IMR-90 (cell line): ENCODE data around the gene ZFYVE28. TPM values are rescaled to one million over a fixed set of nuclear protein-coding genes. Genes with fewer than 3 reads are reported as not detected.

ENCODE experiments used
- ATAC-seq: fragments of 200-7000 bp; cut with Tn5 transposase; 2 replicates; pipeline ENCODE4 v1.9.1; 2020; ENCODE audit warnings: low read depth, mild to moderate bottlenecking, moderate library complexity
- BruUV-seq: library from RNA; stranded (reverse); fragments of 400-500 nt; replicated peaks from 2 replicates; lab custom pipeline; 2021; lab: Mats Ljungman, UMichigan
- CTCF ChIA-PET: fragments of 300-600 bp; formaldehyde crosslinking; extraction: SDS; loops from one replicate; lab custom pipeline; 2021; ENCODE audit warnings: antibody characterized with exemption; lab: Yijun Ruan, JAX
- POLR2A ChIA-PET: fragments of 300-600 bp; sonication (Branson Sonifier 250); formaldehyde crosslinking; loops from one replicate; lab custom pipeline; 2022; ENCODE audit warnings: antibody characterized with exemption; ENCODE audit not compliant: unreplicated experiment; lab: Charles Lee
- DNase-seq: peaks from one replicate; pipeline ENCODE4 v3.0.0; 2013
- H2AFZ ChIP-seq: replicated peaks from 2 replicates; pipeline ENCODE3; 2013; ENCODE audit warnings: low read length, mild to moderate bottlenecking; ENCODE audit not compliant: poor library complexity
- H2AK5ac ChIP-seq: 2 replicates; pipeline ENCODE4 v1.6.1; 2013; ENCODE audit warnings: low read depth, low read length, inconsistent platforms
- H2AK9ac ChIP-seq: replicated peaks from 2 replicates; pipeline ENCODE3; 2013; ENCODE audit warnings: mild to moderate bottlenecking, low read depth, low read length, moderate library complexity; ENCODE audit not compliant: poor library complexity
- H2BK120ac ChIP-seq: 2 replicates; pipeline ENCODE4 v1.6.1; 2013; ENCODE audit warnings: low read depth, low read length, inconsistent platforms
- H2BK15ac ChIP-seq: 3 replicates; pipeline ENCODE4 v1.6.1; 2013; ENCODE audit warnings: low read depth, low read length, inconsistent platforms
- H2BK20ac ChIP-seq: 2 replicates; pipeline ENCODE4 v1.6.1; 2013; ENCODE audit warnings: low read depth, mild to moderate bottlenecking, inconsistent platforms, low read length, moderate library complexity
- H2BK5ac ChIP-seq: 2 replicates; pipeline ENCODE4 v1.6.1; 2013; ENCODE audit warnings: mild to moderate bottlenecking, low read depth, low read length, inconsistent platforms; ENCODE audit not compliant: poor library complexity, severe bottlenecking
- H3K14ac ChIP-seq: replicated peaks from 2 replicates; pipeline ENCODE4 v1.6.1; 2013; ENCODE audit warnings: low read depth, low read length, inconsistent platforms
- H3K18ac ChIP-seq: 2 replicates; pipeline ENCODE4 v1.6.1; 2013; ENCODE audit warnings: low read depth, low read length, control low read depth
- H3K23ac ChIP-seq: 2 replicates; pipeline ENCODE4 v1.6.1; 2013; ENCODE audit warnings: low read depth, low read length, inconsistent platforms
- H3K27ac ChIP-seq: 2 replicates; pipeline ENCODE4 v1.5.1; 2013; ENCODE audit warnings: mild to moderate bottlenecking, control low read depth, low read length; ENCODE audit not compliant: insufficient read depth
- H3K27me3 ChIP-seq: 2 replicates; pipeline ENCODE4 v1.6.1; 2013; ENCODE audit warnings: low read length; ENCODE audit not compliant: control insufficient read depth, insufficient read depth
- H3K36me3 ChIP-seq: 2 replicates; pipeline ENCODE4 v1.6.1; 2013; ENCODE audit warnings: low read length, mixed read lengths; ENCODE audit not compliant: control insufficient read depth, insufficient read depth
- H3K4ac ChIP-seq: 2 replicates; pipeline ENCODE4 v1.6.1; 2013; ENCODE audit warnings: low read depth, low read length, inconsistent platforms
- H3K4me1 ChIP-seq: 2 replicates; pipeline ENCODE4 v1.6.1; 2013; ENCODE audit warnings: low read length, mixed read lengths; ENCODE audit not compliant: control insufficient read depth, insufficient read depth
- H3K4me2 ChIP-seq: 2 replicates; pipeline ENCODE4 v1.6.1; 2013; ENCODE audit warnings: low read depth, mild to moderate bottlenecking, control low read depth, low read length, moderate library complexity
- H3K4me3 ChIP-seq: 2 replicates; pipeline ENCODE4 v1.5.1; 2013; ENCODE audit warnings: low read depth, mild to moderate bottlenecking, control low read depth, low read length, moderate library complexity; ENCODE audit not compliant: insufficient read depth
- H3K56ac ChIP-seq: 2 replicates; pipeline ENCODE4 v1.6.1; 2013; ENCODE audit warnings: low read length, inconsistent platforms; ENCODE audit not compliant: insufficient read depth; ENCODE audit errors: extremely low read depth
- H3K79me1 ChIP-seq, 2 experiments: 2 replicates each; pipeline ENCODE4 v1.6.1; 2013; ENCODE audit warnings: low read length in 2 of 2, inconsistent platforms in 1 of 2, low read depth in 1 of 2
- H3K9ac ChIP-seq: 2 replicates; pipeline ENCODE4 v1.6.1; 2013; ENCODE audit warnings: low read depth, low read length, control low read depth
- H3K9me1 ChIP-seq: 2 replicates; pipeline ENCODE4 v1.6.1; 2013; ENCODE audit warnings: low read length, inconsistent platforms; ENCODE audit not compliant: insufficient read depth
- H3K9me3 ChIP-seq: 2 replicates; pipeline ENCODE4 v1.6.1; 2013; ENCODE audit warnings: low read length; ENCODE audit not compliant: control insufficient read depth, insufficient read depth
- H4K20me1 ChIP-seq: 2 replicates; pipeline ENCODE4 v1.6.1; 2013; ENCODE audit warnings: low read length, inconsistent platforms; ENCODE audit not compliant: insufficient read depth
- H4K5ac ChIP-seq: 2 replicates; pipeline ENCODE4 v1.6.1; 2013; ENCODE audit warnings: mild to moderate bottlenecking, low read depth, low read length, control low read depth
- H4K8ac ChIP-seq, 2 experiments: 2 replicates each; pipeline ENCODE4 v1.6.1; 2013; ENCODE audit warnings: low read depth in 2 of 2, low read length in 2 of 2, control low read depth in 1 of 2, inconsistent platforms in 1 of 2
- H4K91ac ChIP-seq: 2 replicates; pipeline ENCODE4 v1.6.1; 2013; ENCODE audit warnings: low read depth, low read length, inconsistent platforms; ENCODE audit not compliant: insufficient read depth
- CEBPB ChIP-seq: IDR thresholded peaks from 2 replicates; pipeline ENCODE4 v1.6.1; 2012; ENCODE audit warnings: low read depth, low read length, improper control_type of control experiment
- CHD1 ChIP-seq: IDR thresholded peaks from 2 replicates; pipeline ENCODE4 v1.6.1; 2012; ENCODE audit warnings: low read depth, low read length, improper control_type of control experiment
- CTCF ChIP-seq: conservative IDR thresholded peaks from 2 replicates; pipeline ENCODE4 v1.5.1; 2012; ENCODE audit warnings: mild to moderate bottlenecking, low read depth, low read length, improper control_type of control experiment
- ELK1 ChIP-seq: fragments of 150-350 bp; IDR thresholded peaks from 2 replicates; pipeline ENCODE4 v1.6.1; 2016; ENCODE audit warnings: low read depth, mild to moderate bottlenecking, low read length, moderate library complexity, borderline replicate concordance
- FOS ChIP-seq: fragments of 150-350 bp; IDR thresholded peaks from 2 replicates; pipeline ENCODE4 v1.6.1; 2016; ENCODE audit warnings: low read depth, low read length
- MAZ ChIP-seq: IDR thresholded peaks from 2 replicates; pipeline ENCODE4 v1.6.1; 2012; ENCODE audit warnings: low read depth, mild to moderate bottlenecking, low read length, improper control_type of control experiment, moderate library complexity, borderline replicate concordance
- MXI1 ChIP-seq: IDR thresholded peaks from 2 replicates; pipeline ENCODE4 v1.6.1; 2012; ENCODE audit warnings: low read depth, mild to moderate bottlenecking, low read length, moderate library complexity, borderline replicate concordance
- NFE2L2 ChIP-seq: fragments of 150-350 bp; IDR thresholded peaks from 2 replicates; pipeline ENCODE4 v1.6.1; 2016; ENCODE audit warnings: low read depth, mild to moderate bottlenecking, low read length
- POLR2A ChIP-seq: IDR thresholded peaks from 2 replicates; pipeline ENCODE4 v1.6.1; 2012; ENCODE audit warnings: mild to moderate bottlenecking, low read depth, low read length
- RAD21 ChIP-seq: IDR thresholded peaks from 2 replicates; pipeline ENCODE4 v1.6.1; 2012; ENCODE audit warnings: low read length, improper control_type of control experiment
- RCOR1 ChIP-seq: IDR thresholded peaks from 2 replicates; pipeline ENCODE4 v1.6.1; 2012; ENCODE audit warnings: mild to moderate bottlenecking, low read length, improper control_type of control experiment; ENCODE audit not compliant: insufficient replicate concordance
- RFX5 ChIP-seq: IDR thresholded peaks from 2 replicates; pipeline ENCODE4 v1.8.0; 2012; ENCODE audit warnings: low read depth, mild to moderate bottlenecking, low read length, moderate library complexity
- WGBS, 2 experiments: methylation state at CpG; one replicate each; pipeline versions ENCODE4 v1.1.5 to v1.1.7; 2013; ENCODE audit warnings: missing lambda C conversion rate in 2 of 2; ENCODE audit not compliant: insufficient read length in 1 of 2; ENCODE audit errors: extremely low coverage in 2 of 2; 5-methylcytosine and 5-hydroxymethylcytosine counted together
- dilution Hi-C: fragments of 300-500 bp; cut with HindIII; formaldehyde crosslinking; loops from one replicate; pipeline ENCODE4 v1.14.3; 2018; ENCODE audit warnings: low sequenced_read_pairs; ENCODE audit not compliant: unreplicated experiment
- in situ Hi-C: fragments of 300-500 bp; cut with MboI; formaldehyde crosslinking; loops from 3 replicates; pipeline ENCODE4 v1.14.3; 2019; ENCODE audit warnings: low sequenced_read_pairs, inconsistent platforms, mixed read lengths
- intact Hi-C: fragments of 100-400 bp; cut with micrococcal nuclease; formaldehyde crosslinking; loops from 2 replicates; pipeline ENCODE4 v1.10.0; 2022
- polyA plus RNA-seq, 3 experiments: library from polyadenylated mRNA; depleted of rRNA; stranded (reverse); fragments of >200 nt; gene quantifications; 2 replicates each; pipeline ENCODE4 v1.2.3, GENCODE V29; 2012; ENCODE audit warnings: low replicate concordance in 1 of 3
- total RNA-seq: library from RNA; depleted of rRNA; stranded (reverse); fragments of >200 nt; gene quantifications from 2 replicates; pipeline ENCODE4 v1.2.3, GENCODE V29; 2012

The ZFYVE28 gene
- total and polyA plus RNA-seq, 2 of the 4 experiments (the other 2 are of a cell fraction), result 0.36 to 1.2 TPM

GRCh38 chr4:2254665-2255500, 163.6 kb downstream of the ZFYVE28 start:
- Histone ChIP-seq H3K18ac (no peak overlapping the region), H2BK15ac (no peak overlapping the region), H3K4me1 (peaks cover 2% of the 10 kb centered on the region; the same call in 1 of the 2 replicates), H2AK5ac (no peak overlapping the region), H3K9me3 (no peaks in the 10 kb centered on the region), H4K91ac (no peak overlapping the region), H3K27me3 (no peaks in the 10 kb centered on the region), H2AFZ (no peak overlapping the region), H2BK120ac (no peak overlapping the region), H3K4ac (no peak overlapping the region), H4K20me1 (peaks cover 76% of the 10 kb centered on the region), H3K27ac (no peak overlapping the region), H4K8ac (no peak overlapping the region), H3K9ac (no peak overlapping the region), H3K56ac (no peak overlapping the region), H2BK20ac (no peak overlapping the region), H2AK9ac (no peak overlapping the region), H3K23ac (no peak overlapping the region), H3K36me3 (peaks cover 71% of the 10 kb centered on the region), H3K9me1 (0 out of 2 replicates have a peak, but pooled peaks cover 3% of the 10 kb centered on the region), H4K5ac (no peak overlapping the region), H3K79me1 (peaks cover 24 to 59% of the 10 kb centered on the region in 2 experiments), H3K4me3 (no peak overlapping the region), H3K4me2 (no peak overlapping the region), H3K14ac (no peak overlapping the region), H2BK5ac (no peak overlapping the region)
- TF ChIP-seq ELK1, result no peak
- no peak for TF ChIP-seq CTCF
- TF ChIP-seq RFX5, result no peak
- no peak for TF ChIP-seq RAD21
- TF ChIP-seq RCOR1, result no peak
- TF ChIP-seq CHD1, result no peak
- TF ChIP-seq NFE2L2, result no peak
- no peak for TF ChIP-seq MAZ
- no peak for TF ChIP-seq POLR2A
- no peak for TF ChIP-seq CEBPB
- no peak for TF ChIP-seq FOS
- no peak for TF ChIP-seq MXI1
- WGBS, 2 experiments, result 86% methylated on average over 9 of the region's 32 CpGs; no CpG with 5 or more reads in 1 of the 2 experiments
- ATAC-seq, result no peak
- BruUV-seq, result no TSS peak
- in situ Hi-C loops, result no loop called here
- no peak for DNase-seq
- CTCF ChIA-PET, result no interaction called here
- dilution Hi-C loops, result no loop called here
- intact Hi-C loops, result no loop called here
- POLR2A ChIA-PET, result interaction anchor here (0.7 kb wide), 1 partner anchor 621 kb away, joined by 3 read pairs; no protein-coding TSS in a partner anchor
